T-cell (primary cell): ENCODE results near the gene GMPPB. TPM values are rescaled to one million over a fixed set of nuclear protein-coding genes. Genes with fewer than 3 reads are reported as not detected.
"Not testable (repeated sequence)": the region's sequence is repeated elsewhere in the genome, so short reads cannot be mapped to it uniquely, and the experiment has no call there.

Experiments used
- ATAC-seq, 4 experiments: fragments of 200-7000 bp in 3 of 4; fragments of 150-1000 bp in 1 of 4; cut with Tn5 transposase; replicated peaks in 1 of 4; 1 replicate in 3 of 4; 2 replicates in 1 of 4; pipeline ENCODE4 v1.10.0; 2021; ENCODE audit warnings: moderate library complexity in 3 of 4, mild to moderate bottlenecking in 2 of 4, moderate number of reproducible peaks in 1 of 4
- CTCF ChIA-PET, 2 donors: fragments of 300-600 bp; sonication (Branson Sonifier 250); formaldehyde crosslinking; loops; one replicate each; lab custom pipeline; 2022; ENCODE audit warnings: antibody characterized with exemption in 2 of 2; lab: Charles Lee
- POLR2A ChIA-PET, 2 donors: fragments of 300-600 bp; sonication (Branson Sonifier 250); formaldehyde crosslinking; loops; one replicate each; lab custom pipeline; 2022; ENCODE audit warnings: antibody characterized with exemption in 2 of 2; lab: Charles Lee
- DNase-seq, 35 experiments: peaks; one replicate each; pipeline versions ENCODE4 v3.0.0 to v3.0.0-alpha.2; 2013 to 2023
- H3K27ac ChIP-seq: one replicate; pipeline ENCODE4 v1.5.1; 2013; ENCODE audit warnings: low read length
- H3K27me3 ChIP-seq, 2 experiments: replicated peaks in 1 of 2; 1 replicate in 1 of 2; 2 replicates in 1 of 2; pipeline versions ENCODE4 v1.6.1 to v1.7.0; 2013; ENCODE audit warnings: low read length in 1 of 2, mixed read lengths in 1 of 2; ENCODE audit not compliant: control insufficient read depth in 2 of 2, insufficient read depth in 2 of 2; ENCODE audit errors: extremely low read depth in 1 of 2
- H3K36me3 ChIP-seq, 2 donors: 1 replicate in 1 of 2; 2 replicates in 1 of 2; pipeline versions ENCODE4 v1.6.1 to v1.7.0; 2013; ENCODE audit warnings: low read length in 1 of 2; ENCODE audit not compliant: control insufficient read depth in 2 of 2, insufficient read depth in 1 of 2; ENCODE audit errors: extremely low read depth in 1 of 2
- H3K4me1 ChIP-seq, 2 experiments: 1 replicate in 1 of 2; 2 replicates in 1 of 2; pipeline versions ENCODE4 v1.6.1 to v1.7.0; 2013; ENCODE audit warnings: low read length in 2 of 2, mixed read lengths in 1 of 2; ENCODE audit not compliant: insufficient read depth in 2 of 2, control insufficient read depth in 1 of 2; ENCODE audit errors: extremely low read depth in 1 of 2
- H3K4me3 ChIP-seq, 2 donors: 1 replicate in 1 of 2; 2 replicates in 1 of 2; pipeline versions ENCODE4 v1.5.1 to v1.7.0; 2013; ENCODE audit warnings: mild to moderate bottlenecking in 2 of 2, low read length in 1 of 2, moderate library complexity in 1 of 2; ENCODE audit not compliant: control insufficient read depth in 1 of 2; ENCODE audit errors: extremely low read depth in 1 of 2
- H3K9me3 ChIP-seq: 2 replicates; pipeline ENCODE4 v1.7.0; 2013
- H3K27ac Mint-ChIP-seq, 2 donors: one replicate each; pipeline ENCODE4 v1.8.0; 2020 to 2021; ENCODE audit warnings: mild to moderate bottlenecking in 2 of 2, mixed read lengths in 2 of 2
- H3K27me3 Mint-ChIP-seq, 2 donors: one replicate each; pipeline ENCODE4 v1.8.0; 2021 to 2022; ENCODE audit warnings: mixed read lengths in 2 of 2
- H3K36me3 Mint-ChIP-seq: one replicate; pipeline ENCODE4 v1.8.0; 2021; ENCODE audit warnings: mixed read lengths
- H3K4me1 Mint-ChIP-seq, 3 donors: one replicate each; pipeline ENCODE4 v1.8.0; 2020 to 2022; ENCODE audit warnings: mixed read lengths in 3 of 3, mild to moderate bottlenecking in 1 of 3
- H3K4me3 Mint-ChIP-seq, 3 donors: one replicate each; pipeline ENCODE4 v1.8.0; 2020 to 2022; ENCODE audit warnings: mild to moderate bottlenecking in 3 of 3, mixed read lengths in 3 of 3, moderate library complexity in 3 of 3
- H3K9me3 Mint-ChIP-seq, 3 donors: one replicate each; pipeline ENCODE4 v1.8.0; 2020 to 2022; ENCODE audit warnings: mixed read lengths in 3 of 3
- WGBS: methylation state at CpG from one replicate; pipeline ENCODE4 v1.1.5; 2013; ENCODE audit warnings: missing lambda C conversion rate; ENCODE audit not compliant: insufficient coverage; 5-methylcytosine and 5-hydroxymethylcytosine counted together
- total RNA-seq, 35 experiments: library from RNA in 6 of 35; stranded (reverse) in 6 of 35; fragments of 120-200 nt in 1 of 35; gene quantifications; one replicate each; pipeline versions ENCODE4 v1.2.1 to v1.2.4 and lab custom pipeline; 2013 to 2026

Gene GMPPB
- total RNA-seq, 5 donors from 2014 or later (not counting 1 experiment from before 2014, with no cell fraction given), result 34.5 to 54.5 (median 39.9) TPM

DNA sequence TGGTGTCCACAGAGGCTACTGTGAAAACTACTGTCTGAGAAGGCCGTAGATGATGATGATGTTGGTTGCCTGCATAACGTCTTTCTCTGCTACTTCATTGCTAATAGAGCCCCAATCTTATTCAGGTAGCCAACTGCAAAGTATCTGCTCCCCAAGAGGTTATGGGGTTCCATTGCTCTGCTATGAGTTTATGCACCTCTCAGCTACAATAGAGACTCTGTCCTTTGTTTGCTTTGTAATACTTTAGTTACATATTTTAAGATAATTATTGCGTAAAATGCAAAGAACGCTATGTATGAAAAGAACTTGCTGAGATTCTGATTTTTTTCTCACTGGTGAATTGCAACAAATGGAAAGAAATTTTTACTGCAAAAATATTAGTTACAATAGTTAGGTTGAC, 27.8 kb upstream of the GMPPB start:
- H3K4me3 Mint-ChIP-seq, result no peak overlapping the region
- no peaks in the 10 kb centered on the region for H3K27me3 Mint-ChIP-seq
- no CpG with 5 or more reads among the region's 4 CpGs for WGBS
- H3K27ac Mint-ChIP-seq, result no peak overlapping the region
- ChIA-PET POLR2A (interaction anchor here in 1 of 2 donors (0.6 kb wide), 1 partner anchor 268 kb away, joined by 6 read pairs; no protein-coding TSS in a partner anchor), CTCF (no interaction called here)
- H3K4me1 ChIP-seq, result no peaks in the 10 kb centered on the region
- H3K9me3 Mint-ChIP-seq, result no peaks in the 10 kb centered on the region
- H3K27ac ChIP-seq, result no peak overlapping the region
- H3K27me3 ChIP-seq, result no peaks in the 10 kb centered on the region
- no peaks in the 10 kb centered on the region for H3K9me3 ChIP-seq
- no peak overlapping the region for H3K4me3 ChIP-seq
- H3K36me3 Mint-ChIP-seq, result peaks cover 19% of the 10 kb centered on the region
- no peak for ATAC-seq
- DNase-seq, result no peak
- peaks cover 29 to 40% (median 33%) of the 10 kb centered on the region in 3 donors for H3K4me1 Mint-ChIP-seq
- H3K36me3 ChIP-seq, result peaks cover 3 to 21% of the 10 kb centered on the region in 2 donors

GRCh38 chr3:49750056-49750455, 26.3 kb upstream of the GMPPB start:
- H3K27me3 Mint-ChIP-seq, result no peaks in the 10 kb centered on the region
- H3K27ac Mint-ChIP-seq, result no peak overlapping the region
- Histone ChIP-seq H3K27me3 (no peaks in the 10 kb centered on the region), H3K4me3 (no peak overlapping the region), H3K4me1 (no peaks in the 10 kb centered on the region), H3K9me3 (no peaks in the 10 kb centered on the region), H3K27ac (no peak overlapping the region), H3K36me3 (peaks cover 6 to 28% of the 10 kb centered on the region in 2 donors)
- H3K4me1 Mint-ChIP-seq, result peaks cover 21 to 28% (median 24%) of the 10 kb centered on the region in 3 donors
- peaks cover 24% of the 10 kb centered on the region for H3K36me3 Mint-ChIP-seq
- ATAC-seq, result no peak
- ChIA-PET CTCF (no interaction called here), POLR2A (no interaction called here)
- no peaks in the 10 kb centered on the region for H3K9me3 Mint-ChIP-seq
- DNase-seq, result no peak
- WGBS, result 83% methylated on average over 3 of the region's 4 CpGs
- H3K4me3 Mint-ChIP-seq, result no peak overlapping the region

DNA sequence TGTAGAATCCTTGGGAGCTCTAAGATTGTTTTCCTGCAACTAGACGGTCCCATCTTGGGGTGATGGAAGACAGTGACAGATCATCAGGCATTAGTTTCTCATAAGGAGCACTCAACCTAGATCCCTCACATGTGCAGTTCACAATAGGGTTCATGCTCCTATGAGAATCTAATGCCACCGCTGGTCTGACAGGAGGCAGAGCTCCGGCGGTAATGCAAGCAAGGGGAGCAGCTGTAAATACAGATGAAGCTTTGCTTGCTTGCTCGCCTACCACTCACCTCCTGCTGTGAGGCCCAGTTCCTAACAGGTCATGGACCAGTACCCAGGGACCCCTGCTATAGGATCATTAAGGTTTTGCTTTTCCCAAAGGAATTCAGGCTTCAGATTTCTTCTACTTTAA, 25.1 kb upstream of the GMPPB start:
- H3K27ac ChIP-seq, H3K27me3 ChIP-seq, H3K27ac Mint-ChIP-seq, H3K4me3 Mint-ChIP-seq, H3K9me3 Mint-ChIP-seq, H3K4me3 ChIP-seq, ATAC-seq, H3K4me1 ChIP-seq, H3K9me3 ChIP-seq, DNase-seq, H3K27me3 Mint-ChIP-seq: not testable (repeated sequence)
- 97% methylated on average over 3 of the region's 5 CpGs for WGBS
- peaks cover 6 to 37% of the 10 kb centered on the region in 2 donors for H3K36me3 ChIP-seq
- POLR2A ChIA-PET, result interaction anchor here in 1 of 2 donors (0.6 kb wide), 1 partner anchor 23 kb away, joined by 3 read pairs; no protein-coding TSS in a partner anchor
- H3K4me1 Mint-ChIP-seq, result peaks cover 18 to 20% (median 18%) of the 10 kb centered on the region in 3 donors
- CTCF ChIA-PET, result interaction anchor here in 1 of 2 donors (0.7 to 1.2 kb wide), 2 partner anchors 8 to 13 kb away, joined by 3 to 4 read pairs; no protein-coding TSS in a partner anchor
- H3K36me3 Mint-ChIP-seq, result peaks cover 30% of the 10 kb centered on the region

DNA sequence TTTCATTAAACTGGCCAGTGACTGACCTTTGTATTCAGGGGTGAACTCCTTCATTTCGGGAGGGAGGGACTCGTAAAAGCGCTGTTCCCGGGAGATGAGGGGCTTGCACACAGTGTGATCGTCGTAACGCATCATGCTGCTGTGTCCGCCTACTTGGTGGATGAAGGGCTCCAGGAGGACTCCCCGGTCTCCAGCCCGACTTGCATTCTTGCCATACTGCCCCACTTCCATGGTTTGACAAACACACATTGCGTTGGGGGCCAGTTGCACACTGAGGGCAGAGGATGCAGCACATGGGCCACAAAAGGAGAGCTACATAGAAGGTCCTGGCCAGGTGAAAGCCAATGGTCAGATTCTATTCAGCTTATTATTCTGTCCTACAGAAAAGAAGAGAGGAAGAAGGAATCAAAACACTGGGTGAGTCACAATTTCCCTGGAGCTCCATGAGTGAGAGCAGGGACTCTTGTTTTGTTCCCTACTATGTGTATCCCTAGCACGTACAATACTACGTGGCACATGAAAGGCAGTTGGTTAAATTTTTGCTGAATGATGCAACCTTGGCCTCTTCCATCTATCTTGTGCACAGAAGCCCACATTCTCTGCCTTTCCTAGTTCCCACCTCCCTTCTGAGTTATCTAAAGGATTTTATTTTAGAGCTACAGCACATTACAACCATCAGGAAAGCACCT, 24.2 kb upstream of the GMPPB start:
- Histone ChIP-seq H3K4me1 (no peaks in the 10 kb centered on the region), H3K36me3 (peaks cover 6 to 39% of the 10 kb centered on the region in 2 donors), H3K9me3 (no peaks in the 10 kb centered on the region), H3K4me3 (no peak overlapping the region), H3K27ac (no peak overlapping the region), H3K27me3 (no peaks in the 10 kb centered on the region)
- POLR2A ChIA-PET, result interaction anchor here in 1 of 2 donors (0.6 kb wide), 1 partner anchor 24 kb away, joined by 3 read pairs; no protein-coding TSS in a partner anchor
- Mint-ChIP-seq H3K27me3 (no peaks in the 10 kb centered on the region), H3K27ac (no peak overlapping the region), H3K36me3 (peaks cover 27% of the 10 kb centered on the region), H3K4me3 (no peak overlapping the region), H3K9me3 (no peaks in the 10 kb centered on the region), H3K4me1 (peaks cover 8 to 13% (median 12%) of the 10 kb centered on the region in 3 donors)
- 96% methylated on average over 13 of the region's 13 CpGs for WGBS
- CTCF ChIA-PET, result no interaction called here
- no peak for ATAC-seq
- no peak for DNase-seq

DNA sequence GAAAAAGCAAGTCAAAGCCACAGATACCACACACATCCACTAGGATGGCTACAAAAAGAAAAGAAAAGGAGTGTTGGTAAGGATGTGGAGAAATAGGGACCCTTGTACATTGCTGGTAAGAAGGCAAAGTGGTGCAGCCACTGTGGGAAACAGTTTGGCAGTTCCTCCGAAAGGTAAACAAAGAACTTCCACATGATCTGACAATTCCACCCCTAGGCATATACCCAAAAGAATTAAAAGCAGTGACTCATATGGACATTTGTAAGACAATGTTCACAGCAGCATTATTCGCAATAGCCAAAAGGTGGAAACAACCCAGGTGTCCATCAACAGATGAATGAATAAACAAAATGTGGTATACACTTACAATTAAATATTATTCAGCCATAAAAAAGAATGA, 22.2 kb upstream of the GMPPB start:
- Mint-ChIP-seq H3K36me3 (peaks cover 27% of the 10 kb centered on the region), H3K27me3 (no peaks in the 10 kb centered on the region), H3K4me3 (no peak overlapping the region), H3K4me1 (peaks cover 7 to 13% (median 12%) of the 10 kb centered on the region in 3 donors), H3K9me3 (no peaks in the 10 kb centered on the region), H3K27ac (no peak overlapping the region)
- Histone ChIP-seq H3K4me3 (no peak overlapping the region), H3K27me3 (no peaks in the 10 kb centered on the region), H3K36me3 (peaks cover 6 to 46% of the 10 kb centered on the region in 2 donors), H3K9me3 (no peaks in the 10 kb centered on the region), H3K27ac (no peak overlapping the region), H3K4me1 (no peaks in the 10 kb centered on the region)
- WGBS, result no CpG with 5 or more reads among the region's 2 CpGs
- POLR2A ChIA-PET, result no interaction called here
- no peak for ATAC-seq
- no peak for DNase-seq
- CTCF ChIA-PET, result no interaction called here

DNA sequence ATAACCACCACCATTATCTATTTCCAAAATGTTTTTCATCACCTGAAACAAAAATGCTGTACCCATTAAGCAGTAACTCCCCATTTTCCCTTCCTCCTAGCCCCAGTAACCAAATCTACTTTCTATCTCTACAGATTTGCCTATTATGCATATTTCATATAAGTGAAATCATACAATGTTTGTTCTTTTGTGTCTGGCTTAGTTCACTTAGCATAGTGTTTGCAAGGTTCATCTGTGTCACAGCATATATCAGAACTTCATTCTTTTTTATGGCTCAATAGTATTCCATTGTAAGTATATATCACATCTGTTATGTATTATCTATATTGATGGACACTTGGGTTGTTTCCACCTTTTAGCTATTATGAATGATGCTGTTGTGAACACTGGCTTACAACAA, 16.7 kb upstream of the GMPPB start:
- Histone ChIP-seq H3K9me3 (no peaks in the 10 kb centered on the region), H3K27me3 (no peaks in the 10 kb centered on the region), H3K36me3 (peaks cover 8 to 50% of the 10 kb centered on the region in 2 donors), H3K4me1 (no peaks in the 10 kb centered on the region), H3K4me3 (no peak overlapping the region), H3K27ac (no peak overlapping the region)
- H3K4me1 Mint-ChIP-seq, result peaks cover 0 to 12% (median 6%) of the 10 kb centered on the region in 3 donors
- CTCF ChIA-PET, result interaction anchor here in 1 of 2 donors (0.6 kb wide), 1 partner anchor 28 kb away, joined by 4 read pairs; no protein-coding TSS in a partner anchor
- no peak for DNase-seq
- no peak overlapping the region for H3K4me3 Mint-ChIP-seq
- no peak overlapping the region for H3K27ac Mint-ChIP-seq
- peaks cover 28% of the 10 kb centered on the region for H3K36me3 Mint-ChIP-seq
- no peak for ATAC-seq
- H3K9me3 Mint-ChIP-seq, result no peaks in the 10 kb centered on the region
- H3K27me3 Mint-ChIP-seq, result no peaks in the 10 kb centered on the region
- POLR2A ChIA-PET, result no interaction called here
